ENCODE results near the gene HSPA12A.
"Not testable (repeated sequence)": the region's sequence is repeated elsewhere in the genome, so short reads cannot be mapped to it uniquely, and the experiment has no call there.

HSPA12A gene

GRCh38 chr10:116713846-116714245 is 28.5 kb downstream of the HSPA12A start:
- DNase-seq, result no peak

GRCh38 chr10:116712989-116713543 is 29.3 kb downstream of the HSPA12A start:
- DNase-seq, result no peak

DNA sequence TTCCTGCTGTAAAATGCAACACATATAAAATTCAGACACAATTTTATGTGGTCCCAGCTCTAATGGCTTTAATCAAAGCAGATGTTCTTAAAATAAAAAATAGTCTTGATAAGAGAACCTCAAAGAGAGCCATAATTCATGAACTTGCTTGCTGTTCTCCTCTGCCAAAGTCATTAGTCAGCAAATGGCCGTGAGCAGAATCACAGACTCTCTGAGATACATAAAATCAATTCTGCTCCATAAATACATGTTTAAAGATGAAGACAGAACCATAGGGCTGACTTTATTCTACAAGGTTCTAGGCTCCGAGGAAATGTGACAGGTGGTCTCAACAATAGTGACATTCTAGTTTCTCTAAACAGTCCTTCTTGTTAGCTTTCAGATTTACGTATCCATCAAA is 29.8 kb downstream of the HSPA12A start:
- no peak for DNase-seq

DNA sequence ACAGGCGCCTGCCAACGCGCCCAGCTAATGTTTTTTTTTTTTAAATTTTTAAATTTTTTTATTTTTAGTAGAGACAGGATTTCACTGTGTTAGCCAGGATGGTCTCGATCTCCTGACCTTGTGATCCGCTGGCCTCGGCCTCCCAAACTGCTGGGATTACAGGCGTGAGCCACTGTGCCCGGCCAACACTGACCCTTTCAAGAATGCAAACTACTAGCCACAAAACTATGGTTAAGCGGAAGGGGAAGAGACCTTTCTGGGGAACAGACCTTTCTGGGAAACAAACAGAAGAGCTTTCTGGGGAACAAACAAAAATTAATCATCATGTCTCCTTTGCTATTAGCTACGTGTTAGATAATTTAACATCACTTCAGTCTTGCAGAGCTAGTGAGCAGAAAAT is 30.6 kb downstream of the HSPA12A start:
- DNase-seq, result not testable (repeated sequence)

DNA sequence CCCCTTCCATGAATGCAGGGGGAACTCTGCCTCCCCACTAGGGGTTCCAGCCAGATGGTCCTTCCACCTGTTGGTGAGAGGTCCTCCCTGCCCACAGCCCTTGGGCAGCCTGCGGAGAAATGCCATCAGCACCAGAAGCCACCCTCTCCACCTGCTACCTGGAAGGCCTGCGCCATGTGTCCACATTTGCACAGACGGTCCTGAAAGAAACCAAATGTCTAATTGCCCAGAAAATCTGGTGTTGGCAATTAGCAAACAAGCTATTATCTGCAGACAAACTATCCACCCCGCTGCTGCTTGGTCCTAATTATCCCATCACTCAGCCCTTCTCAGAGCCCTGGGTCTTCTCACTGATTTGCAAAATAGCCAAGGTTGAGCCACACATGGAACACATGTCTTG is 32.3 kb downstream of the HSPA12A start:
- no peak for DNase-seq

- no peak for DNase-seq
Measured at GRCh38 chr10:116708877-116709276, 33.5 kb downstream of the HSPA12A start.

DNA sequence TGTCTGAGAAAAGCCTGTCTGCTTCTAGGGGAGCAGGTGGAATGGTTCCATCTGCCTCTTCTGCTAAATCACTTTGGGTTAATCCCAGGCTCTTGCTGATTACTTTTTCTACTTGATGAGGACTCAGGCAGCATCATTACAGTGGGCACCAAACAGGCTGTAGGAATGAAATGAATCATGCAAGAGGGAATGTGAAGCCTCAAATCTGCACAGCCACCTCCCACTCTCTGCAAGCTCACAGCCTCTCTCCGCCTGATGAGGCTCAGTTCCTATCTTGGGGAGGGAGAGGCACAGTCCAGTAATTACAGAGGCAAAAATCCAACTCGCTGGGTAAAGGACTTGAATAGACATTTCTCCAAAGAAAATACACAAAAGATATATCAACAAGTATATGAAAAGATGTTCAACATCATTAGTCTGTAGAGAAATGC is 34.0 kb downstream of the HSPA12A start:
- DNase-seq, result no peak

DNA sequence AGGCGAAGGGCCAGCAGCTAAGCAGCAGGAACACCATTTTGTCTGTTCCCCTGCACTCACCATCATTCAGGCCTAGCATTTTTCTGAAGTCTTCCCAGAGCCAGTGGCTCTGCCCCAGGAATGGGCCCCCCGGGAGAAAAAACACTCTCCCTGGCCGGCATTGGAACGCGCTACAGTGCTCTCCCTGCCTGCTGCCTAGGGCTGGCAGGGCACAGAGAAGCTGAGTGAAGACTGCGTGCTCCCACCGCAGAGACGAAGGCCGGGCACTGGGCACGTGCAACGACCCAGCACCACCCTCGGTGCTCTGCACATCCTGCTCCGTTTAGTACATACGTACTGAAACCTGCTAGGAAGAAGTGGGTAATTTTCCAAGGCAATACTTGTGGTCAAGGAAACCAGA is 34.4 kb downstream of the HSPA12A start:
- DNase-seq, result no peak

- DNase-seq, result no peak
Measured at GRCh38 chr10:116706281-116706680, 36.1 kb downstream of the HSPA12A start.

DNA sequence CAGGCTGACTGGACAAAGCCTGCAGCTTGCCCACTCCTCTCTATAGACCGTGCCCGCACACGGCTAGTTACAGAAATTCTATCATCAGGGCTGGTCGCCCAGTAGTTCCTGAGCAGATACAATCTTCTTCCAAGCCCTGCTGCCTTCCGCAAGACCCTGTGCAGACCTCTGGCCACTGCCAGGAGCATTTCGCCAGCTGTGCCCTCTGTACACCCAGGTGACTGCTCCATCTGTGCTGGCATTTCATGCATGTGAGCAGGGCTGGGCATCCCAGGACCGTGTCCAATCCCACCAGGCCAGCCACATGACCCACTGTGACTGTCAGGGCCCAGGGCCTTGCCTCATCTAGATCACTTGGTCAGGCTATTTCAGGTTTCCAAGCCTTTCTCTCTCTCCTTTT is 36.9 kb downstream of the HSPA12A start:
- no peak for DNase-seq

DNA sequence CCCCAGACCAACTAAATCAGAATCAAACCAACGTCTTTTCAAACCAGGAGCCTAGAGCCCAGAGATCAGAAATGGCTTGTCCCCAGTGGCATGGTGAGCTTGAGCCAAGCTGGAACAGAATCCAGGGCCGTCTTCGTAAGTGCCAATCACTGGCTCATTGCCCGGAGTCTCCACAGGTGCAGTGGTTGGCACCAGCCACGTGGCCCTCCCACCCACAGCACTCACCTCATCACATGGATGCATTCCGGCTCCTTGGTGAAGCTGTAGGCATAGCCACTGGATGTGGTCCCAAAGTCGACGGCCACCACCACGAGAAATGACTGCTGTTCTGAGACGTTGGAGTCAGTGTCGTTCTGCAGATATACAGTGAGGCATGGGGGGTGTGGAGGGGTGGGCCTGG is 37.4 kb downstream of the HSPA12A start:
- no peak for DNase-seq

- no peak for DNase-seq
Measured at GRCh38 chr10:116702165-116702564, 40.2 kb downstream of the HSPA12A start.

- DNase-seq, result no peak
Measured at GRCh38 chr10:116699471-116700150, 42.8 kb downstream of the HSPA12A start.

DNA sequence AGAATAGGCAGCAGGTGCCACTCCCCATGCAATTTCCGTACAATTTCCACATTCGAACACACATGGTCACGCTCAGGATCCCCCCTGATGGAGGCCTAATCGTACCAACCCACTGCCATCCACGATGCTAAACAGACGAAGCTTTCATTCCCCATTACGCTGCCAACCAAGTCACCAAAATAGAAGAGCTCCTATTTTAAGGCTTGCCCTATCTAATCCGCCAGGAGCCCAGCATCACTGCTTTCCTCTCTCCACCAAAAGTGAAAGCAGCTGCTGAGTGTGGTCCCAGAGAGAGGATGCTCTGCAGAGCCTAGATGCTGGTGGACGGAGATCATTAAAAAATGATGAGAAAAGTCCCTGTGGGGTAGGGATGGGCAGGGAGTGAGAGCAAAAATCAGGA is 43.3 kb downstream of the HSPA12A start:
- no peak for DNase-seq

- DNase-seq, result no peak
Measured at GRCh38 chr10:116698364-116698763, 44.0 kb downstream of the HSPA12A start.

DNA sequence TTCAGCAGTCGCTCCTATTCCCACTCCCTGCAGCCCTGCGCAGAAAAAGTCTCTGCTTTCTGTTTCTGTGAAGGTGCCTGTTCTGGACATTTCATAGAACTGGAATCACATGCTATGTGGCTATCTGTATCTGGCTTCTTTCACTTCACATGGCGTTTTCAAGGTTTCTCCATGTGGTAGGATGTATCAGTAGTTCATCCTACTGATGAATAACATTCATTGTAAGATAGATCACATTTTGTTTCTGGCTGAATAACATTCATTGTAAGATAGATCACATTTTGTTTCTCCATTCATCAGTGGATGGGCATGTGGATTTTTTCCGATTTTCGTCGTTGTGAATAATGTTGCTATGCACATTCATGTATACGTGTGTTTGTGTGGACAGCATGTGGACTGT is 44.5 kb downstream of the HSPA12A start:
- DNase-seq, result no peak

- DNase-seq, result no peak
Measured at GRCh38 chr10:116696919-116697318, 45.4 kb downstream of the HSPA12A start.

GRCh38 chr10:116694927-116695268 is 47.5 kb downstream of the HSPA12A start:
- no peak for DNase-seq

- no peak for DNase-seq
Measured at GRCh38 chr10:116694243-116694926, 48.0 kb downstream of the HSPA12A start.

DNA sequence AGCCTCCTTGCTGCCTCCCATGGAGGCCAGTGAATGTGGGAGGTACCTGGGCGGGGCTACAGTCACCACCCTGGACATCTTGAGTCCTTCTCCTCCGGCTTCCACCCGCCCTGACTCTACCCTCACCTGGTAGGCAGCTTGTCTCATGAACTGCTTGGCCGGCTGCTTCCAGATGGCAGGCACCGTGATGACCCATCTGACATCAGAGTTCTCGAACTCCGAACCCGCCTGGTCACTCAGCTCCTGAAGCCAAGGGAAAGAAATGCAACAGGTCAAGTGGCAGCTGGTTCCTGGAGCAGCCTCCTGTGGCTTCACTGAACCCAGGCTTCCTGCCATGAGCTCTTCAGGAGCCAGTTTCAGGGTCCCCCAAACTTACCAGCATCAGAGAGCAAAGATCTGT is 50.1 kb downstream of the HSPA12A start:
- no peak for DNase-seq

DNA sequence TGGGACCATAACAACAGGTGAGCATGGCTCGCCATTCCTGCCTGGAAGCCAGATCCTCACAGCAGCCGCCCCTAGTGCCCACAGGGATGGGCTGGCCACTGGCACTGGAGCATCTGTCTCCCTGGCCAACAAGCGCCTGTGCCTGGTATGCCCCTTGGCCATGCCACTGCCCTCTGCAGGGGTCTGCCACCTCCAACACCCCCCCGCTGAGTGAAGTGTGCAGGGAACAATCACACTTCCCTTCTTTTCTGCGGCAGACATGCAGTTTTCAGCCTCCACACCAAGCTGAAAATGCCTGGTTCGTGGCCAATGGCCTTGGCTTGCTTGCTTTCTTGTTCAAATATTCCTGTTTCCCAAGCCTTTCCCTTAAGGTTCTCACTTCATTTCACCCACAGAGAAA is 50.7 kb downstream of the HSPA12A start:
- DNase-seq, result no peak

GRCh38 chr10:116690356-116691322 is 51.7 kb downstream of the HSPA12A start:
- DNase-seq, result no peak

DNA sequence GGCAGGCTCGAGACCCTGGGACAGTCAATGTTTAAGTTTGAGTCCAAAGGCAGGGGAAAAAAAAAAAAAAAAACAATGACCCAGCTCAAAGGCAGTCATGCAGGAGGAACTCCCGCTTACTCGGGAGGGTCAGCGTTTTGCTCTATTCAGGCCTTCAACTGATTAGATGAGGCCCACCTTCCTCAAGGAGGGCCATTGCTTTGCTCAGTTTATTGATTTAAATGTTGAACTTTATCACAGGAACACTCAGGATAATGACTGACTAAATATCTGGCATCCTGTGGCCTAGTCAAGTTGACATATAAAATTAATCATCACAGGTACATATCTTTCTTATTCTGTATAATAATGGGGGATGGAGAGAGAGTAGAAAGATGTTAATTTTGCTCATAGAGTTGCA is 52.6 kb downstream of the HSPA12A start:
- DNase-seq, result no peak
